Measurements from ENCODE around the gene INCA1. TPM values are rescaled to one million over a fixed set of nuclear protein-coding genes. Genes with fewer than 3 reads are reported as not detected.

The INCA1 gene
- total RNA-seq, 2 experiments from 2014 or later, result 0.82 TPM; not detected in 1

DNA sequence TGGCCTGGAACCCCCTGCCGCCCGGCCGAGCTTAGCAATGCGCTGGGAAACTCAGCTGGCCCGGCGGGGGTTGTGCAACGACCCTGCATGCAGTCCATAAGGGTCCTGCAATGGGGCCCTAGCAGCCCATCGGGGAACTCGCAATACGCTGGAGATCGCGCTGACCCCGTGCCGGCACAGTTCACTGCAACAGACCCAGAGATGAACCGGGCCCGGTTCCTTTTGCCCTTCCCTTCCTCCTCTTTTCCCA is 57.9 kb downstream of the INCA1 start:
- H3K4me1 ChIP-seq (ENCODE audit: insufficient read depth, low read length, poor library complexity, severe bottlenecking), result peaks cover 44% of the 10 kb centered on the region
- ChIA-PET POLR2A (interaction anchor here (0.7 to 2.4 kb wide), 7 partner anchors 10 to 273 kb away, joined by 3 to 20 read pairs (median 5); partner anchors contain the start of genes ENO3 and SPAG7), CTCF (ENCODE audit: unreplicated experiment) (no interaction called here)
- H3K36me3 ChIP-seq (ENCODE audit: insufficient read depth, low read length), result peaks cover 72% of the 10 kb centered on the region
- H3K9me3 ChIP-seq (ENCODE audit: low read length), result no peaks in the 10 kb centered on the region
- DNase-seq (ENCODE audit: low spot score), result no peak
- H3K4me3 ChIP-seq (ENCODE audit: low read depth, low read length, poor library complexity, severe bottlenecking), result peak overlapping the region; percentile 95
- TF ChIP-seq EZH2phosphoT487 (IDR thresholded peaks at IDR 0.05; ENCODE audit: borderline replicate concordance, low read depth, low read length), result no peak
- TF ChIP-seq, protein P1, sequence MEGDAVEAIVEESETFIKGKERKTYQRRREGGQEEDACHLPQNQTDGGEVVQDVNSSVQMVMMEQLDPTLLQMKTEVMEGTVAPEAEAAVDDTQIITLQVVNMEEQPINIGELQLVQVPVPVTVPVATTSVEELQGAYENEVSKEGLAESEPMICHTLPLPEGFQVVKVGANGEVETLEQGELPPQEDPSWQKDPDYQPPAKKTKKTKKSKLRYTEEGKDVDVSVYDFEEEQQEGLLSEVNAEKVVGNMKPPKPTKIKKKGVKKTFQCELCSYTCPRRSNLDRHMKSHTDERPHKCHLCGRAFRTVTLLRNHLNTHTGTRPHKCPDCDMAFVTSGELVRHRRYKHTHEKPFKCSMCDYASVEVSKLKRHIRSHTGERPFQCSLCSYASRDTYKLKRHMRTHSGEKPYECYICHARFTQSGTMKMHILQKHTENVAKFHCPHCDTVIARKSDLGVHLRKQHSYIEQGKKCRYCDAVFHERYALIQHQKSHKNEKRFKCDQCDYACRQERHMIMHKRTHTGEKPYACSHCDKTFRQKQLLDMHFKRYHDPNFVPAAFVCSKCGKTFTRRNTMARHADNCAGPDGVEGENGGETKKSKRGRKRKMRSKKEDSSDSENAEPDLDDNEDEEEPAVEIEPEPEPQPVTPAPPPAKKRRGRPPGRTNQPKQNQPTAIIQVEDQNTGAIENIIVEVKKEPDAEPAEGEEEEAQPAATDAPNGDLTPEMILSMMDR (conservative IDR thresholded peaks at IDR 0.05; ENCODE audit: low read length), result no peak
- H3K9me2 ChIP-seq (ENCODE audit: insufficient read depth, low read length), result no peaks in the 10 kb centered on the region
- H2AFZ ChIP-seq (ENCODE audit: low read length), result peak overlapping the region; percentile 53
- H3K4me2 ChIP-seq (ENCODE audit: low read length), result peak overlapping the region; percentile 97
- peak overlapping the region; percentile 90 for H3K27ac ChIP-seq (ENCODE audit: low read depth, low read length, poor library complexity, severe bottlenecking)
- H3K79me2 ChIP-seq (ENCODE audit: insufficient read depth, low read depth, low read length), result peaks cover 54% of the 10 kb centered on the region
- intact Hi-C loops (cut with micrococcal nuclease; ENCODE audit: unreplicated experiment), result no loop called here
- H4K20me1 ChIP-seq (ENCODE audit: insufficient read depth, low read length), result no peaks in the 10 kb centered on the region
- BruUV-seq (replicated peaks), result no TSS peak

DNA sequence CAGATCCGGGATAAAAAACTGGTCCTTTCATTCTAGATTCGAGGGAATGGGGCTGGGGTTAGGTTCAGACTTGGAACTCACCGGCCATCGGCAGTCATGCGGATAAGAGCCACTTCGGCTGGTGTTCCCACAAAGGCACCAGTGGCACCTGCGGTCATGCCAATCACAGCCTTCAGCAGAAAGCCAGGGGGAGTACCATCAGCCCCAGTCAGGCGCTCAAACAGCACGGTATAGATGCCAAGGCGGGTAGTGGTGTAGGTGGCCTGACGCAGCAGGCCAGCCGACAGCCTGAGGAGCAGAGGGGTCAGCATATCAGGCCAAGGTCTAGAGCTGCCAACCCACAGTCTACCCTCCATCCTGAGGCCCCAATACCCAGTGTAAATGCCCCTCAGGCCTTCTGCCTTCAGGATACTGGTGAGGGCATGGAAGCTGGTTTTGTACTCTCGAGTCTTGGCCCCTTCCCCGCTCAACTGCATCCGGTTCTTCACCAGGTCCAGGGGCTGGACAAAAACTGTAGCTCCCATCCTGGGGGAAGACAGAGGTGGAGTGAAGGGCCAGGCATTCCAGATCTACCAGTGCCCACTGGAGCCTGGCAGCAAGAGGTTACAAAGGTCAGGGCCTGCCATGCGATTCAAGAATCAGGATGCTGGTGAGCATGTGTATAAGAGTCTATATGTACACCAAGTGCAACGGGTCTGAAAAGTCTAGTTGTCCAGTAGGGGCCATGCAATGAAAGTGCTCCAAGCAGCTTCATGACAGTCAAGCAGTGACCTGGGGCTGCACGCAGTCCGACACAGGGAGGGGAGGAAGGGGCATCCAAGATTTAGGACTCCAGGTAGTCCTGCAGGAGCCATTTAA is 58.4 kb downstream of the INCA1 start:
- Histone ChIP-seq H2AFZ (ENCODE audit: low read length) (peak overlapping the region; percentile 53; the same call in 1 of the 2 replicates), H3K79me2 (ENCODE audit: insufficient read depth, low read depth, low read length) (peaks cover 50% of the 10 kb centered on the region), H4K20me1 (ENCODE audit: insufficient read depth, low read length) (no peaks in the 10 kb centered on the region), H3K4me1 (ENCODE audit: insufficient read depth, low read length, poor library complexity, severe bottlenecking) (peaks cover 42% of the 10 kb centered on the region), H3K36me3 (ENCODE audit: insufficient read depth, low read length) (peaks cover 66% of the 10 kb centered on the region), H3K27ac (ENCODE audit: low read depth, low read length, poor library complexity, severe bottlenecking) (peak overlapping the region; percentile 90), H3K4me3 (ENCODE audit: low read depth, low read length, poor library complexity, severe bottlenecking) (peak overlapping the region; percentile 95), H3K9me3 (ENCODE audit: low read length) (no peaks in the 10 kb centered on the region), H3K9me2 (ENCODE audit: insufficient read depth, low read length) (no peaks in the 10 kb centered on the region), H3K4me2 (ENCODE audit: low read length) (peak overlapping the region; percentile 97)
- no TSS peak for BruUV-seq (replicated peaks)
- intact Hi-C loops (cut with micrococcal nuclease; ENCODE audit: unreplicated experiment), result no loop called here
- CTCF ChIA-PET (ENCODE audit: unreplicated experiment), result no interaction called here
- peak; percentile 56 for DNase-seq (ENCODE audit: low spot score)
- POLR2A ChIA-PET, result interaction anchor here (0.8 to 2.4 kb wide), 5 partner anchors 10 to 113 kb away, joined by 3 to 20 read pairs (median 5); partner anchors contain the start of genes ENO3 and SPAG7
- TF ChIP-seq, protein P1 (conservative IDR thresholded peaks at IDR 0.05; ENCODE audit: low read length), result no peak
- no peak for TF ChIP-seq EZH2phosphoT487 (IDR thresholded peaks at IDR 0.05; ENCODE audit: borderline replicate concordance, low read depth, low read length)

Small RNA genes lying within 50 kb of the gene (microRNA-seq; reads per million reads assigned to microRNA genes)
- gene MIR6864 (ENCODE audit: borderline replicate concordance) (not detected), gene MIR6865 (ENCODE audit: borderline replicate concordance) (not detected)

Small RNA genes lying within 50 kb of the gene (small RNA-seq; reads per million reads assigned to genes)
- gene MIR6864 (not detected), gene MIR6865 (not detected)

Other genes with a start within 250 kb of the INCA1 start
- gene TM4SF5, start 225.6 kb downstream of the INCA1 start, total RNA-seq (2014; rRNA removed; shearing (Covaris generic)), result not detected in 2 replicates
- gene TM4SF5, start 225.6 kb downstream of the INCA1 start, total RNA-seq (2022), result not detected in 2 replicates
- gene VMO1, start 211.2 kb downstream of the INCA1 start, total RNA-seq (2014; rRNA removed; shearing (Covaris generic)), result not detected in 2 replicates
- 0.55 TPM in 1 of 2 replicates, not detected in the other for gene VMO1, start 211.2 kb downstream of the INCA1 start, total RNA-seq (2022)
- not detected in 2 replicates for gene GLTPD2, start 208.6 kb downstream of the INCA1 start, total RNA-seq (2014; rRNA removed; shearing (Covaris generic))
- gene GLTPD2, start 208.6 kb downstream of the INCA1 start, total RNA-seq (2022), result not detected in 2 replicates
- gene PSMB6, start 201.4 kb downstream of the INCA1 start, total RNA-seq (2014; rRNA removed; shearing (Covaris generic)), result 144 and 155 TPM in 2 replicates
- 111 and 137 TPM in 2 replicates for gene PSMB6, start 201.4 kb downstream of the INCA1 start, total RNA-seq (2022)
- gene PLD2, start 190.4 kb downstream of the INCA1 start, total RNA-seq (2014; rRNA removed; shearing (Covaris generic)), result 6.6 and 10.2 TPM in 2 replicates
- gene PLD2, start 190.4 kb downstream of the INCA1 start, total RNA-seq (2022), result 13.5 and 18.7 TPM in 2 replicates
- 38.3 and 40.6 TPM in 2 replicates for gene MINK1, start 164.2 kb downstream of the INCA1 start, total RNA-seq (2014; rRNA removed; shearing (Covaris generic))
- gene MINK1, start 164.2 kb downstream of the INCA1 start, total RNA-seq (2022), result 61.0 and 62.5 TPM in 2 replicates
- gene C17orf107, start 98.0 kb downstream of the INCA1 start, total RNA-seq (2014; rRNA removed; shearing (Covaris generic)), result 0.18 and 0.79 TPM in 2 replicates
- gene C17orf107, start 98.0 kb downstream of the INCA1 start, total RNA-seq (2022), result 0.76 and 1.1 TPM in 2 replicates
- gene CHRNE, start 94.4 kb downstream of the INCA1 start, total RNA-seq (2014; rRNA removed; shearing (Covaris generic)), result 0.32 and 0.59 TPM in 2 replicates
- gene CHRNE, start 94.4 kb downstream of the INCA1 start, total RNA-seq (2022), result 0.27 and 0.68 TPM in 2 replicates
- not detected in 2 replicates for gene GP1BA, start 65.2 kb downstream of the INCA1 start, total RNA-seq (2014; rRNA removed; shearing (Covaris generic))
- gene GP1BA, start 65.2 kb downstream of the INCA1 start, total RNA-seq (2022), result not detected in 2 replicates
- gene SLC25A11, start 57.5 kb downstream of the INCA1 start, total RNA-seq (2014; rRNA removed; shearing (Covaris generic)), result 59.6 and 80.6 TPM in 2 replicates
- 66.8 and 68.2 TPM in 2 replicates for gene SLC25A11, start 57.5 kb downstream of the INCA1 start, total RNA-seq (2022)
- gene RNF167, start 57.3 kb downstream of the INCA1 start, total RNA-seq (2014; rRNA removed; shearing (Covaris generic)), result 31.4 and 46.5 TPM in 2 replicates
- gene RNF167, start 57.3 kb downstream of the INCA1 start, total RNA-seq (2022), result 120 and 124 TPM in 2 replicates
- 1,053 and 1,272 TPM in 2 replicates for gene PFN1, start 49.0 kb downstream of the INCA1 start, total RNA-seq (2014; rRNA removed; shearing (Covaris generic))
- 950 and 1,053 TPM in 2 replicates for gene PFN1, start 49.0 kb downstream of the INCA1 start, total RNA-seq (2022)
- 14.6 and 24.6 TPM in 2 replicates for gene ENO3, start 46.4 kb downstream of the INCA1 start, total RNA-seq (2014; rRNA removed; shearing (Covaris generic))
- 79.4 and 80.4 TPM in 2 replicates for gene ENO3, start 46.4 kb downstream of the INCA1 start, total RNA-seq (2022)
- 53.2 and 54.4 TPM in 2 replicates for gene SPAG7, start 29.7 kb downstream of the INCA1 start, total RNA-seq (2014; rRNA removed; shearing (Covaris generic))
- gene SPAG7, start 29.7 kb downstream of the INCA1 start, total RNA-seq (2022), result 58.9 and 67.7 TPM in 2 replicates
- 8.7 and 9.7 TPM in 2 replicates for gene CAMTA2, start 9.8 kb downstream of the INCA1 start, total RNA-seq (2014; rRNA removed; shearing (Covaris generic))
- gene CAMTA2, start 9.8 kb downstream of the INCA1 start, total RNA-seq (2022), result 44.3 and 53.4 TPM in 2 replicates
- gene KIF1C, start 428 bp upstream of the INCA1 start, total RNA-seq (2014; rRNA removed; shearing (Covaris generic)), result 20.6 and 32.1 TPM in 2 replicates
- 51.1 and 53.7 TPM in 2 replicates for gene KIF1C, start 428 bp upstream of the INCA1 start, total RNA-seq (2022)
- gene SLC52A1, start 37.9 kb upstream of the INCA1 start, total RNA-seq (2014; rRNA removed; shearing (Covaris generic)), result not detected in 2 replicates
- not detected in 2 replicates for gene SLC52A1, start 37.9 kb upstream of the INCA1 start, total RNA-seq (2022)
- gene ZFP3, start 80.9 kb upstream of the INCA1 start, total RNA-seq (2014; rRNA removed; shearing (Covaris generic)), result 0.98 and 1.8 TPM in 2 replicates
- 0.34 and 0.65 TPM in 2 replicates for gene ZFP3, start 80.9 kb upstream of the INCA1 start, total RNA-seq (2022)
- gene ZNF232, start 114.4 kb upstream of the INCA1 start, total RNA-seq (2014; rRNA removed; shearing (Covaris generic)), result 28.3 and 32.0 TPM in 2 replicates
- 20.8 and 21.3 TPM in 2 replicates for gene ZNF232, start 114.4 kb upstream of the INCA1 start, total RNA-seq (2022)
- gene USP6, start 118.5 kb upstream of the INCA1 start, total RNA-seq (2014; rRNA removed; shearing (Covaris generic)), result 0.03 TPM in 1 of 2 replicates, not detected in the other
- 0.06 and 0.11 TPM in 2 replicates for gene USP6, start 118.5 kb upstream of the INCA1 start, total RNA-seq (2022)
- gene ZNF594, start 194.3 kb upstream of the INCA1 start, total RNA-seq (2014; rRNA removed; shearing (Covaris generic)), result 42.5 and 43.4 TPM in 2 replicates
- 32.1 and 35.2 TPM in 2 replicates for gene ZNF594, start 194.3 kb upstream of the INCA1 start, total RNA-seq (2022)
- 0.88 and 3.0 TPM in 2 replicates for gene SCIMP, start 237.3 kb upstream of the INCA1 start, total RNA-seq (2014; rRNA removed; shearing (Covaris generic))
- 0.27 and 0.72 TPM in 2 replicates for gene SCIMP, start 237.3 kb upstream of the INCA1 start, total RNA-seq (2022)

All from OCI-LY7 (cell line).